22Rv1 (cell line): ENCODE data around the gene BEST4.

Experiments used
- ZFX ChIP-seq: fragments of 450-650 bp; IDR thresholded peaks from 2 replicates; pipeline ENCODE4 v1.6.1; 2017; ENCODE audit warnings: antibody characterized with exemption, borderline replicate concordance
- TF ChIP-seq, protein P1 (sequence below): fragments of 450-650 bp; IDR thresholded peaks from 2 replicates; pipeline ENCODE4 v1.5.1; 2017; ENCODE audit warnings: mild to moderate bottlenecking

DNA sequence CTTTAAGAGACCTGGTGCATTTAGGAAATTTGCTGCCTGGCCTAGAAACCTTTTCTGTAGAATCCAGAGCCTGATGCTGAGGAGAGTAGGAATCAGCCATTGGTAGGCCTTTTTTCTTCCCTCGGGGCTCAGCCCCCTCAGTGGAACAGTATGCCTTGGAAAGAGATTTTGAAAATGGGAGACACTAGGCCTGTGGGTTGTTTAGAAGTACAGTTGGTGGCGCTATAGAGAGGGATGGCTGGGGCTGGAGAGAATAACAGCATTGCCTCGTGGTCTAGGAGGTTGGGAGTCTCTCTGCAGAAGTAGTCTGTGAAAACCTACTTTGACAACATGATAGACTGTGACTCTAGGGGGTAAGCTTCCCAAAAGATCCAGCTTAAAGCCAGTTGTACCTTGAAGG lies 40.1 kb downstream of the BEST4 start:
- TF ChIP-seq, protein P1, sequence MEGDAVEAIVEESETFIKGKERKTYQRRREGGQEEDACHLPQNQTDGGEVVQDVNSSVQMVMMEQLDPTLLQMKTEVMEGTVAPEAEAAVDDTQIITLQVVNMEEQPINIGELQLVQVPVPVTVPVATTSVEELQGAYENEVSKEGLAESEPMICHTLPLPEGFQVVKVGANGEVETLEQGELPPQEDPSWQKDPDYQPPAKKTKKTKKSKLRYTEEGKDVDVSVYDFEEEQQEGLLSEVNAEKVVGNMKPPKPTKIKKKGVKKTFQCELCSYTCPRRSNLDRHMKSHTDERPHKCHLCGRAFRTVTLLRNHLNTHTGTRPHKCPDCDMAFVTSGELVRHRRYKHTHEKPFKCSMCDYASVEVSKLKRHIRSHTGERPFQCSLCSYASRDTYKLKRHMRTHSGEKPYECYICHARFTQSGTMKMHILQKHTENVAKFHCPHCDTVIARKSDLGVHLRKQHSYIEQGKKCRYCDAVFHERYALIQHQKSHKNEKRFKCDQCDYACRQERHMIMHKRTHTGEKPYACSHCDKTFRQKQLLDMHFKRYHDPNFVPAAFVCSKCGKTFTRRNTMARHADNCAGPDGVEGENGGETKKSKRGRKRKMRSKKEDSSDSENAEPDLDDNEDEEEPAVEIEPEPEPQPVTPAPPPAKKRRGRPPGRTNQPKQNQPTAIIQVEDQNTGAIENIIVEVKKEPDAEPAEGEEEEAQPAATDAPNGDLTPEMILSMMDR: no peak
- TF ChIP-seq ZFX: no peak
